ENCODE data around the gene CHAD. TPM values are rescaled to one million over a fixed set of nuclear protein-coding genes. Genes with fewer than 3 reads are reported as not detected.

Gene CHAD
- total RNA-seq, 4 donors from 2014 or later: 3.2 to 8.2 (median 7.2) TPM

GRCh38 chr17:50461550-50462132, 7.0 kb downstream of the CHAD start:
- H3K4me3 ChIP-seq (ENCODE audit: low read depth, poor library complexity, severe bottlenecking): no peak overlapping the region
- WGBS, 2 donors: 89 to 91% methylated on average over 14 of the region's 14 CpGs
- intact Hi-C loops (cut with DNase I; ENCODE audit: low total_unique reads): no loop called here
- TF ChIP-seq CTCF (IDR thresholded peaks at IDR 0.05) (no peak), POLR2A (IDR thresholded peaks at IDR 0.05) (no peak)
- DNase-seq (ENCODE audit: low spot score in 2 of 2): no peak

GRCh38 chr17:50460831-50461526, 7.7 kb downstream of the CHAD start:
- no peak for TF ChIP-seq CTCF (IDR thresholded peaks at IDR 0.05)
- TF ChIP-seq POLR2A (IDR thresholded peaks at IDR 0.05): no peak
- WGBS, 2 donors: 96 to 97% methylated on average over 6 to 9 of the region's 9 CpGs
- no peak for DNase-seq (ENCODE audit: low spot score in 2 of 2)
- no peak overlapping the region for H3K4me3 ChIP-seq (ENCODE audit: low read depth, poor library complexity, severe bottlenecking)
- intact Hi-C loops (cut with DNase I; ENCODE audit: low total_unique reads): no loop called here

GRCh38 chr17:50459756-50460155, 8.9 kb downstream of the CHAD start:
- TF ChIP-seq CTCF (IDR thresholded peaks at IDR 0.05): no peak
- no peak for TF ChIP-seq POLR2A (IDR thresholded peaks at IDR 0.05)

GRCh38 chr17:50458701-50459676, 9.7 kb downstream of the CHAD start:
- intact Hi-C loops (cut with DNase I; ENCODE audit: low total_unique reads): no loop called here
- no peak overlapping the region for H3K4me3 ChIP-seq (ENCODE audit: low read depth, poor library complexity, severe bottlenecking)
- WGBS, 2 donors: 72 to 75% methylated on average over 16 of the region's 16 CpGs
- TF ChIP-seq POLR2A (IDR thresholded peaks at IDR 0.05) (no peak), CTCF (IDR thresholded peaks at IDR 0.05) (no peak)
- DNase-seq (ENCODE audit: low spot score in 2 of 2): no peak

More at GRCh38 chr17:50459756-50460155, 8.9 kb downstream of the CHAD start:
- H3K4me3 ChIP-seq (ENCODE audit: low read depth, poor library complexity, severe bottlenecking): no peak overlapping the region
- no peak for DNase-seq (ENCODE audit: low spot score in 2 of 2)
- intact Hi-C loops (cut with DNase I; ENCODE audit: low total_unique reads): no loop called here
- WGBS, 2 donors: 95% methylated on average over 4 of the region's 4 CpGs

- no peak for TF ChIP-seq CTCF (IDR thresholded peaks at IDR 0.05)
- no peak for TF ChIP-seq POLR2A (IDR thresholded peaks at IDR 0.05)
- no peak overlapping the region for H3K4me3 ChIP-seq (ENCODE audit: low read depth, poor library complexity, severe bottlenecking)
- intact Hi-C loops (cut with DNase I; ENCODE audit: low total_unique reads): no loop called here
- no peak for DNase-seq (ENCODE audit: low spot score in 2 of 2)
- WGBS, 2 donors: 72 to 74% methylated on average over 3 of the region's 3 CpGs
Measured at GRCh38 chr17:50458270-50458669, 10.4 kb downstream of the CHAD start.

All from lower leg skin (tissue), 4 donors.